OCI-LY7 (cell line): Measurements from ENCODE around the gene THAP7. TPM values are rescaled to one million over a fixed set of nuclear protein-coding genes. Genes with fewer than 3 reads are reported as not detected.

Source experiments
- BruUV-seq: library from RNA; stranded (reverse); fragments of 400-500 nt; replicated peaks from 2 replicates; lab custom pipeline; 2021; lab: Mats Ljungman, UMichigan
- CTCF ChIA-PET: fragments of 300-600 bp; sonication (Branson Sonifier 250); formaldehyde crosslinking; loops from one replicate; lab custom pipeline; 2022; ENCODE audit warnings: antibody characterized with exemption; ENCODE audit not compliant: unreplicated experiment; lab: Charles Lee
- POLR2A ChIA-PET: fragments of 300-600 bp; sonication (Branson Sonifier 250); formaldehyde crosslinking; loops from one replicate; lab custom pipeline; 2022; ENCODE audit warnings: antibody characterized with exemption; lab: Charles Lee
- DNase-seq: peaks from one replicate; pipeline ENCODE4 v3.0.0-alpha.2; 2015; ENCODE audit warnings: low spot score
- H2AFZ ChIP-seq: fragments of 200-600 bp; sonication (generic), shearing (Covaris generic); 2 replicates; pipeline ENCODE4 v1.6.1; 2014; ENCODE audit warnings: mild to moderate bottlenecking, antibody characterized with exemption, low read length, moderate library complexity
- H3K27ac ChIP-seq: fragments of 200-600 bp; sonication (generic); 2 replicates; pipeline ENCODE4 v1.5.1; 2014; ENCODE audit warnings: mixed run types, low read depth, mild to moderate bottlenecking, moderate library complexity, low read length, inconsistent platforms; ENCODE audit not compliant: poor library complexity, severe bottlenecking
- H3K36me3 ChIP-seq: fragments of 200-600 bp; sonication (generic); 2 replicates; pipeline ENCODE4 v1.6.1; 2014; ENCODE audit warnings: mild to moderate bottlenecking, antibody characterized with exemption, low read length, moderate library complexity, mixed read lengths; ENCODE audit not compliant: insufficient read depth
- H3K4me1 ChIP-seq: fragments of 200-600 bp; sonication (generic); 2 replicates; pipeline ENCODE4 v1.5.1; 2014; ENCODE audit warnings: mild to moderate bottlenecking, low read length; ENCODE audit not compliant: insufficient read depth, poor library complexity, severe bottlenecking
- H3K4me2 ChIP-seq: fragments of 200-600 bp; sonication (generic); 2 replicates; pipeline ENCODE4 v1.6.1; 2014; ENCODE audit warnings: mild to moderate bottlenecking, low read length
- H3K4me3 ChIP-seq: fragments of 200-600 bp; sonication (generic); 2 replicates; pipeline ENCODE4 v1.5.1; 2014; ENCODE audit warnings: mild to moderate bottlenecking, low read depth, low read length; ENCODE audit not compliant: poor library complexity, severe bottlenecking
- H3K79me2 ChIP-seq: fragments of 200-600 bp; sonication (generic); 2 replicates; pipeline ENCODE4 v1.6.1; 2016; ENCODE audit warnings: low read depth, mild to moderate bottlenecking, low read length, moderate library complexity, mixed read lengths; ENCODE audit not compliant: insufficient read depth
- H3K9me2 ChIP-seq: fragments of 200-600 bp; sonication (generic); 2 replicates; pipeline ENCODE4 v1.6.1; 2016; ENCODE audit warnings: mild to moderate bottlenecking, low read length, mixed read lengths; ENCODE audit not compliant: insufficient read depth
- H3K9me3 ChIP-seq: fragments of 200-600 bp; sonication (generic); 2 replicates; pipeline ENCODE4 v1.6.1; 2014; ENCODE audit warnings: mild to moderate bottlenecking, mixed run types, low read length, mixed read lengths
- H4K20me1 ChIP-seq: fragments of 200-600 bp; sonication (generic); 2 replicates; pipeline ENCODE4 v1.6.1; 2014; ENCODE audit warnings: mild to moderate bottlenecking, antibody characterized with exemption, low read length, moderate library complexity, mixed read lengths; ENCODE audit not compliant: insufficient read depth
- CTCF ChIP-seq: fragments of 200-600 bp; sonication (generic); conservative IDR thresholded peaks from 2 replicates; pipeline ENCODE4 v1.5.1; 2014; ENCODE audit warnings: mild to moderate bottlenecking, antibody characterized with exemption, low read length, moderate library complexity, mixed read lengths
- EZH2phosphoT487 ChIP-seq: fragments of 200-600 bp; sonication (generic); IDR thresholded peaks from 2 replicates; pipeline ENCODE4 v1.6.1; 2018; ENCODE audit warnings: low read depth, borderline replicate concordance, mild to moderate bottlenecking, mixed run types, antibody characterized with exemption, low read length, moderate library complexity, mixed read lengths
- intact Hi-C: fragments of 100-400 bp; cut with micrococcal nuclease; formaldehyde crosslinking; loops from one replicate; pipeline ENCODE4 v1.10.0; 2022; ENCODE audit not compliant: unreplicated experiment
- total RNA-seq, 2 experiments: library from RNA; depleted of rRNA in 1 of 2; stranded (reverse); fragments of >200 nt in 1 of 2; shearing (Covaris generic) in 1 of 2; gene quantifications; 2 replicates each; pipeline ENCODE4 v1.2.3, GENCODE V29; 2014 to 2022

THAP7 gene
- total RNA-seq, 2 experiments from 2014 or later: 36.3 to 73.0 TPM

GRCh38 chr22:20988573-20989322, 13.2 kb downstream of the THAP7 start:
- Histone ChIP-seq H3K27ac (no peak overlapping the region), H3K4me2 (no peak overlapping the region), H3K79me2 (no peaks in the 10 kb centered on the region), H3K36me3 (peaks cover 40% of the 10 kb centered on the region), H3K4me3 (no peak overlapping the region), H3K4me1 (no peaks in the 10 kb centered on the region), H3K9me3 (no peaks in the 10 kb centered on the region), H3K9me2 (no peaks in the 10 kb centered on the region), H2AFZ (no peak overlapping the region), H4K20me1 (no peaks in the 10 kb centered on the region)
- no peak for DNase-seq
- intact Hi-C loops: loop anchor here (10.0 kb wide), 1 partner anchor 74 kb away; the partner anchor contains the start of gene CRKL
- POLR2A ChIA-PET: interaction anchor here (1.7 kb wide), 1 partner anchor 15 kb away, joined by 3 read pairs; no protein-coding TSS in a partner anchor
- no TSS peak for BruUV-seq
- CTCF ChIA-PET: no interaction called here
- no peak for TF ChIP-seq CTCF
- TF ChIP-seq EZH2phosphoT487: no peak

GRCh38 chr22:20987375-20987774, 14.5 kb downstream of the THAP7 start:
- Histone ChIP-seq H3K27ac (no peak overlapping the region), H3K36me3 (peaks cover 38% of the 10 kb centered on the region), H2AFZ (no peak overlapping the region), H3K4me1 (peaks cover 9% of the 10 kb centered on the region), H3K4me3 (no peak overlapping the region), H3K9me3 (no peaks in the 10 kb centered on the region), H3K9me2 (no peaks in the 10 kb centered on the region), H4K20me1 (no peaks in the 10 kb centered on the region), H3K79me2 (peaks cover 10% of the 10 kb centered on the region), H3K4me2 (no peak overlapping the region)
- intact Hi-C loops: loop anchor here (10.0 kb wide), 1 partner anchor 73 kb away; the partner anchor contains the start of gene CRKL
- no TSS peak for BruUV-seq
- no peak for DNase-seq
- CTCF ChIA-PET: no interaction called here
- no peak for TF ChIP-seq EZH2phosphoT487
- TF ChIP-seq CTCF: no peak
- POLR2A ChIA-PET: no interaction called here

- no peak for TF ChIP-seq EZH2phosphoT487
- no peak for TF ChIP-seq CTCF
- H3K27ac ChIP-seq: no peak overlapping the region
- H3K36me3 ChIP-seq: peaks cover 37% of the 10 kb centered on the region
- DNase-seq: no peak
- no peaks in the 10 kb centered on the region for H4K20me1 ChIP-seq
- H3K9me3 ChIP-seq: no peaks in the 10 kb centered on the region
- ChIA-PET CTCF (no interaction called here), POLR2A (no interaction called here)
- no peak overlapping the region for H3K4me2 ChIP-seq
- H3K79me2 ChIP-seq: peaks cover 10% of the 10 kb centered on the region
- H3K4me1 ChIP-seq: peaks cover 11% of the 10 kb centered on the region
- no peak overlapping the region for H2AFZ ChIP-seq
- no peak overlapping the region for H3K4me3 ChIP-seq
- BruUV-seq: no TSS peak
- no peaks in the 10 kb centered on the region for H3K9me2 ChIP-seq
- intact Hi-C loops: loop anchor here (10.0 kb wide), 1 partner anchor 72 kb away; the partner anchor contains the start of gene CRKL
Observed at GRCh38 chr22:20986365-20986764, 15.6 kb downstream of the THAP7 start.
